ENCODE measurements around the gene SLC35C1. TPM values are rescaled to one million over a fixed set of nuclear protein-coding genes. Genes with fewer than 3 reads are reported as not detected.
A peak's percentile ranks its signal among the peaks of the same experiment; 100 is the strongest.

The SLC35C1 gene
- total and polyA plus RNA-seq, 9 of the 15 experiments (the other 6 are each of a cell fraction or from before 2014, with no cell fraction given), result 0.65 to 13.1 (median 2.4) TPM

GRCh38 chr11:45843158-45843924, 38.4 kb downstream of the SLC35C1 start (continued):
- TF ChIP-seq TFAP4 (CRISPR knock-in tag; IDR thresholded peaks at IDR 0.05; ENCODE audit: borderline replicate concordance) (peak; percentile 61; the same call in 1 of the 2 replicates), CTCF (IDR thresholded peaks at IDR 0.05 in 2 of 3, conservative IDR thresholded peaks at IDR 0.05 in 1 of 3; ENCODE audit: insufficient read depth in 2 of 3, low read depth in 1 of 3, low read length in 3 of 3) (peak; percentile 88 to 99 (median 94)), SFPQ (IDR thresholded peaks at IDR 0.05; ENCODE audit: low read depth, low read length) (no peak), ZNF282 (CRISPR knock-in tag; IDR thresholded peaks at IDR 0.05) (no peak), FOXJ3 (CRISPR knock-in tag; IDR thresholded peaks at IDR 0.05) (peak; percentile 75), DDX20 (tag; IDR thresholded peaks at IDR 0.05; ENCODE audit: low read depth) (no peak), VEZF1 (CRISPR knock-in tag; IDR thresholded peaks at IDR 0.05) (peak; percentile 64), NCOA6 (IDR thresholded peaks at IDR 0.05) (no peak), NR3C1 (CRISPR knock-in tag; IDR thresholded peaks at IDR 0.05) (no peak), HSF4 (CRISPR knock-in tag; IDR thresholded peaks at IDR 0.05; ENCODE audit: borderline replicate concordance) (no peak), CHCHD3 (CRISPR knock-in tag; IDR thresholded peaks at IDR 0.05) (no peak), DPF2 (IDR thresholded peaks at IDR 0.05) (0 out of 2 replicates have a peak, but pooled peaks have one; percentile 14), ZNF398 (CRISPR knock-in tag; IDR thresholded peaks at IDR 0.05) (no peak), NR2C2 (CRISPR knock-in tag; IDR thresholded peaks at IDR 0.05) (no peak), NR2C2 (tag; IDR thresholded peaks at IDR 0.05) (0 out of 2 replicates have a peak, but pooled peaks have one; percentile 15), CAMTA2 (CRISPR knock-in tag; conservative IDR thresholded peaks at IDR 0.05) (no peak), SIX5 (IDR thresholded peaks at IDR 0.05; ENCODE audit: borderline replicate concordance in 1 of 2, insufficient read depth in 1 of 2, low read depth in 1 of 2, low read length in 2 of 2) (no peak), ESRRA (IDR thresholded peaks at IDR 0.05; ENCODE audit: borderline replicate concordance, low read depth) (peak; percentile 38; the same call in 1 of the 2 replicates), CHD1 (IDR thresholded peaks at IDR 0.05; ENCODE audit: low read length) (no peak)

Measured in K562 (cell line).